ENCODE results near the gene PDK4. TPM values are rescaled to one million over a fixed set of nuclear protein-coding genes. Genes with fewer than 3 reads are reported as not detected.

Gene PDK4
- polyA plus RNA-seq, 1 donor = 13.6 TPM

DNA sequence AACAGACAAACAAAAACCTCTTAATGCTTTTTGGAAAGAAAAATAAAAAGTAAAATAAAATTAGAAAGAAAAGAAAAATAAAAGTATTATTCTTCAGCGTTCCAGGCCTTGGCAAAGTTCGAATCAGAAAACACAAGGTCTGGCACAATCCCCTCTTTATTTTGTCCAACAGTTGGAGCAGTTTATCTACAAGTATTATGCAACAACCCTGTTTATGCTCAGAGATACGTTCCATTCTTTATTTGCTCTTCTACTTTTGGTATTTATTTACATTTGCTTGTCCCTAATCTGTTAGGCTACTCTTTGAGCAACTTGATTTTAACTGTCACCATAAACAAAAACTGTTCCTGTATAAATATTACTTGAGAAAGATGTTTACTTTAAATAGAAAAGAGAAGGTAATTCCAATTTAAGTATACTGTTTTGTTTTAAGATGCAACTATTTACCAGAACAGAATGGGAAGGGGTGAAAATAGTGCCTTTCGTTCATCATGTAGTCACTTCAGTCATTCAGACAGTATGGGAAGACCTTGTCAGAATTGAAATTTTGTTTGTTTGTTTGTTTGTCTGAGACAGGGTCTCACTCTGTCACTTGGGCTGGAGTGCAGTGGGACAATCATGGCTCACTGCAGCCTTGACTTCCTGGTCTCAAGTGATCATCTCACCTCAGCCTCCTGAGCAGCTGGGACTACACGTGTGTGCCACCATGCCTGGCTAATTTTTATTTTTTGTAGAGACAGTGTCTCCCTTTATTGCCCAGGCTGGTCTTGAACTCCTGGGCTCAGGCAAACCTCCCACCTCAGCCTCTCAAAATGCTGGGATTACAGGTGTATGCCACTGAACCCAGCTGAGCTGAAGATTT is 5.7 kb downstream of the PDK4 start:
- DNase-seq = no peak
- WGBS (ENCODE audit: insufficient coverage, low lambda C conversion rate) = 51% methylated on average over 4 of the region's 5 CpGs
- no peaks in the 10 kb centered on the region for H3K9me3 ChIP-seq (ENCODE audit: control insufficient read depth, low read depth, low read length)
- H3K27me3 ChIP-seq (ENCODE audit: control insufficient read depth, insufficient read depth, low read length) = no peaks in the 10 kb centered on the region
- H3K36me3 ChIP-seq (ENCODE audit: control insufficient read depth, insufficient read depth, low read length) = peaks cover 7% of the 10 kb centered on the region
- H3K27ac ChIP-seq (ENCODE audit: low read length) = no peak overlapping the region
- no peak overlapping the region for H3K4me3 ChIP-seq (ENCODE audit: low read length)
- H3K4me1 ChIP-seq (ENCODE audit: control insufficient read depth, insufficient read depth, low read length) = no peaks in the 10 kb centered on the region

DNA sequence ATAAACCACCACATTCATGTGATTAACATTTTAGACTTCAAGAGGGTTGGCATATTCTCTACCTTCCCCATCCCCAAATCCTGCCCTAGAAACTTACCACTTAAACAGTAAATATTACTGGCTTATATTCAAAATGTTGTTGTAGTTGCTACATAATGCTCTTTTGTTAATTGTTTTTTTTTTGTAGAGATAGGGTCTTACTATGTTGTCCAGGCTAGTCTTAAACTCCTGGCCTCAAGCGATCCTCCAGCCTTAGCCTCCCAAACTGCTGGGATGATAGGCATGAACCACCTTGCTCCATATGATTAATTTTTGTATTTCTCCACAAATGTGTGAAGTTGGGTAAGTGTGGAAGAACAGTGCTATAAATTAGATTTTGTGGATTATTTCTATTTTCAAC is 6.5 kb downstream of the PDK4 start:
- Histone ChIP-seq H3K9me3 (ENCODE audit: control insufficient read depth, low read depth, low read length) (no peaks in the 10 kb centered on the region), H3K27me3 (ENCODE audit: control insufficient read depth, insufficient read depth, low read length) (no peaks in the 10 kb centered on the region), H3K4me1 (ENCODE audit: control insufficient read depth, insufficient read depth, low read length) (no peaks in the 10 kb centered on the region), H3K27ac (ENCODE audit: low read length) (no peak overlapping the region), H3K36me3 (ENCODE audit: control insufficient read depth, insufficient read depth, low read length) (peaks cover 10% of the 10 kb centered on the region), H3K4me3 (ENCODE audit: low read length) (no peak overlapping the region)
- no CpG with 5 or more reads among the region's 1 CpG for WGBS (ENCODE audit: insufficient coverage, low lambda C conversion rate)
- no peak for DNase-seq

DNA sequence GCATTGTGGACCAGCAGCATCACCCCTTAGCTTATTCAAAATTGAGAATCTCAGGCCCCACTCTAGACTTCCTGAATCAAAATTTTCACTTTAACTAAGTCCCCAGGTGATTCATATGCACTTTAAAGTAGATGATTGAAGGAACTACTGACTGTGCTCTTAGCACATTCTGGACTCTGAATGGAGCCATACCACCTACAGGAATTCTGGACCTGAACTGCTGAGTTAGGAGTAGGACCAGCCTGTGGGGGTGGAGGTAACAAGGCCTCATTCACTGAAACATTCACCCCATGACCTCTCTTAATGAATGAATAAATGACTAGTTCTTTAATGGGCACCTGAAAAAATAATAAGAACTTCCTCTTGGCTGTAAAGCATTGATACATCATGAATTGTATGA is 7.3 kb downstream of the PDK4 start:
- no peaks in the 10 kb centered on the region for H3K9me3 ChIP-seq (ENCODE audit: control insufficient read depth, low read depth, low read length)
- H3K4me1 ChIP-seq (ENCODE audit: control insufficient read depth, insufficient read depth, low read length) = no peaks in the 10 kb centered on the region
- no peak overlapping the region for H3K4me3 ChIP-seq (ENCODE audit: low read length)
- H3K36me3 ChIP-seq (ENCODE audit: control insufficient read depth, insufficient read depth, low read length) = peaks cover 10% of the 10 kb centered on the region
- DNase-seq = no peak
- H3K27me3 ChIP-seq (ENCODE audit: control insufficient read depth, insufficient read depth, low read length) = no peaks in the 10 kb centered on the region
- H3K27ac ChIP-seq (ENCODE audit: low read length) = no peak overlapping the region

DNA sequence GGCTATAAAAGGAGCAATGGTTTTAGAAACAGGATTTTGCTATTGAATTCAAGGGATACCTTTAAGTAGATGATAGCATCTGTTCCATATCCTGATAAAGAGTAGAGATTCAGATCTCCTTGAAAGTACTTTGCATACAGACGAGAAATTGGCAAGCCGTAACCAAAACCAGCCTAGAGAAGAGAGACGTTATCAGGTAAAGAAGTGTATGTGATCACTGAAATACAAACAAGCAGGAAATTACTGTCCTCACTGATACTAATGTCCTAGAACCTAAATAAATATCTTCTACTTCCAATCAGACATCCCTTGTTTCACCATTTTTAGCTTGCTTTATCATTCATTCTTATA is 9.4 kb downstream of the PDK4 start:
- no peaks in the 10 kb centered on the region for H3K9me3 ChIP-seq (ENCODE audit: control insufficient read depth, low read depth, low read length)
- no peak overlapping the region for H3K4me3 ChIP-seq (ENCODE audit: low read length)
- 100% methylated on average over 1 of the region's 3 CpGs for WGBS (ENCODE audit: insufficient coverage, low lambda C conversion rate)
- H3K36me3 ChIP-seq (ENCODE audit: control insufficient read depth, insufficient read depth, low read length) = peaks cover 10% of the 10 kb centered on the region
- no peak for DNase-seq
- no peak overlapping the region for H3K27ac ChIP-seq (ENCODE audit: low read length)
- H3K27me3 ChIP-seq (ENCODE audit: control insufficient read depth, insufficient read depth, low read length) = no peaks in the 10 kb centered on the region
- H3K4me1 ChIP-seq (ENCODE audit: control insufficient read depth, insufficient read depth, low read length) = no peaks in the 10 kb centered on the region

DNA sequence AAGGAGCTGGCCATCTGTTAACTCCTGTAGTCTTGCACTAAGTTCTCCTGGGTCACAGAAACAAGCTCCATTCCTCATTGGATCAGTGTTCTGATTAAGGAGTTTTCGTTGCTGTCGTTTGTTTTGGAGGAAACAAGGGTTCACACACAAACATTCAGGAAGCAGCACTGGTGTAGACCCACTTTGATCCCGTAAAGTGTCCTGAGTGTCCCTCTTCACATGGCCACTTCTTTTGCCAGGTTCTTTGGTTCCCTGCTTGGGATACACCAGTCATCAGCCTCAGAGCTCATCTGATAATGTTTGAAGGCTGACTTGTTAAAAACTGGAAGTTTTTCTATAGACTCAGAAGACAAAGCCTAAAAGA is 10.9 kb downstream of the PDK4 start:
- no peak for DNase-seq
- Histone ChIP-seq H3K36me3 (ENCODE audit: control insufficient read depth, insufficient read depth, low read length) (peaks cover 10% of the 10 kb centered on the region), H3K27me3 (ENCODE audit: control insufficient read depth, insufficient read depth, low read length) (no peaks in the 10 kb centered on the region), H3K9me3 (ENCODE audit: control insufficient read depth, low read depth, low read length) (no peaks in the 10 kb centered on the region), H3K4me3 (ENCODE audit: low read length) (no peak overlapping the region), H3K27ac (ENCODE audit: low read length) (no peak overlapping the region), H3K4me1 (ENCODE audit: control insufficient read depth, insufficient read depth, low read length) (no peaks in the 10 kb centered on the region)
- 80% methylated on average over 2 of the region's 3 CpGs for WGBS (ENCODE audit: insufficient coverage, low lambda C conversion rate)

DNA sequence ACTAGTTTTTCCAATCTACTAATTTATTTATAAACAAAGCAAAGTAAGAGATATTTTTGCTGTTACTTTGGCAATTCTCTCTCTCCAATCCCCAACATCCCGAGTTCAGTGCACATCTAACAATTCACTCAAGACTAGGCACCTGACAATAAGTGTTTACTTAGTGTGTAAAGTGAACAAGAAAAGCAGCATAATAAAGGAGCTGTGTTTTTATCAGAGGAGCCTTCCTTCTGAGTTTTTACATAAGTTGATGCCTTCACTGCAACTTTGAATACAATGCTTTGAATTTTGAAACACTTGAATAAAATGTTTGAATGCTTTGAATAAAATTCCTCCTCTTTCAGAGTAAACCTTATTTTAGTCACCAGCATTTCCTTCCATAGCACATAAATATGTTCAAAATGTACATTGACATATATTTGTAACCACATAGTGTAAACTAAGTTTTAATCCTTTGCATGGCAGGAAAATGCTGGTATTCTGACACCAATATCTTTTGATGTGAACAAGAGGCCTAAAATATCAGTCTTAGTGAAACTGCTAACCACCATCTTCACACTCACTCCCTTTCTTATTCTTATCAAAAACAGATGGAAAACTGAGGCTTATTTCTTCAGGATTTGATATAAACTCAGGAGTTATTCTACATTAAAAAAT is 11.4 kb downstream of the PDK4 start:
- no peak for DNase-seq
- peaks cover 10% of the 10 kb centered on the region for H3K36me3 ChIP-seq (ENCODE audit: control insufficient read depth, insufficient read depth, low read length)
- no peak overlapping the region for H3K27ac ChIP-seq (ENCODE audit: low read length)
- H3K9me3 ChIP-seq (ENCODE audit: control insufficient read depth, low read depth, low read length) = no peaks in the 10 kb centered on the region
- no peak overlapping the region for H3K4me3 ChIP-seq (ENCODE audit: low read length)
- H3K4me1 ChIP-seq (ENCODE audit: control insufficient read depth, insufficient read depth, low read length) = no peaks in the 10 kb centered on the region
- WGBS (ENCODE audit: insufficient coverage, low lambda C conversion rate) = no CpG with 5 or more reads among the region's 1 CpG
- H3K27me3 ChIP-seq (ENCODE audit: control insufficient read depth, insufficient read depth, low read length) = no peaks in the 10 kb centered on the region

DNA sequence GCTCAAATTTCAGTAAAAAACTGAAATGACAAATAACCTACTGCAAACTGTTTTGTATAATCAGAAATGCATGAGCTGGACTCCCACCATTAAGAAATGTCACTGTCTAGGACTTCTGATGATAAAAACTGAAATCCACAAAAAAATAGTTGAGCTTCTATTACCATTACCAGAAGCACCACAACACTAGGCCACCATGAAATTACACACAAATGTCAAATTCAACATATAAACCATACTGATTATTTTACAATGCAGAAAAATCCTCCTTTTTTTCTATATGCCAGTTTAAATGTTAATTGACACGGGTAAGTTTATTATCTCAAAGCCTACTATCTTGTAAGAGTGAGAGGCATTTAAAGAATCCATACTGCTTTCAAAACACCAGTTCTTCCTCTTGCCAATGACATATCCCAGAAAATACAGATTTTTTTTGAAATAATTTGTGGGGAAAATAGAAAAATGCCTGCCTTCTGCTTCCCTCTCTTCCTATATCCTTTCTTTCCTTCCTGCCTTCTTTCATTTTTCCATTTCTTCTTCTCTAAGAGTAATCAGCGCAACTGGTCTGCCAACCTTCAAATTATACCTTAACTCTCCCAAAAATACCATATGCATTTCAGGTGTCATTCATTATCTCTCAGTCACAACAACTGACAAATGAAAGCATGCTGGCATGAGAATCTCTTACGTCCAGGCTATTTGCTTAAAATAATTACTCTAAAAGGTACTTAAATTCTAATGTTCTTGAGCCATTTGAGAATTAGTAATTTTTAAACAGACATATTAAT is 12.3 kb downstream of the PDK4 start:
- Histone ChIP-seq H3K9me3 (ENCODE audit: control insufficient read depth, low read depth, low read length) (no peaks in the 10 kb centered on the region), H3K4me3 (ENCODE audit: low read length) (no peak overlapping the region), H3K27me3 (ENCODE audit: control insufficient read depth, insufficient read depth, low read length) (no peaks in the 10 kb centered on the region), H3K4me1 (ENCODE audit: control insufficient read depth, insufficient read depth, low read length) (no peaks in the 10 kb centered on the region), H3K36me3 (ENCODE audit: control insufficient read depth, insufficient read depth, low read length) (peaks cover 10% of the 10 kb centered on the region), H3K27ac (ENCODE audit: low read length) (no peak overlapping the region)
- WGBS (ENCODE audit: insufficient coverage, low lambda C conversion rate) = 53% methylated on average over 2 of the region's 3 CpGs
- DNase-seq = no peak

DNA sequence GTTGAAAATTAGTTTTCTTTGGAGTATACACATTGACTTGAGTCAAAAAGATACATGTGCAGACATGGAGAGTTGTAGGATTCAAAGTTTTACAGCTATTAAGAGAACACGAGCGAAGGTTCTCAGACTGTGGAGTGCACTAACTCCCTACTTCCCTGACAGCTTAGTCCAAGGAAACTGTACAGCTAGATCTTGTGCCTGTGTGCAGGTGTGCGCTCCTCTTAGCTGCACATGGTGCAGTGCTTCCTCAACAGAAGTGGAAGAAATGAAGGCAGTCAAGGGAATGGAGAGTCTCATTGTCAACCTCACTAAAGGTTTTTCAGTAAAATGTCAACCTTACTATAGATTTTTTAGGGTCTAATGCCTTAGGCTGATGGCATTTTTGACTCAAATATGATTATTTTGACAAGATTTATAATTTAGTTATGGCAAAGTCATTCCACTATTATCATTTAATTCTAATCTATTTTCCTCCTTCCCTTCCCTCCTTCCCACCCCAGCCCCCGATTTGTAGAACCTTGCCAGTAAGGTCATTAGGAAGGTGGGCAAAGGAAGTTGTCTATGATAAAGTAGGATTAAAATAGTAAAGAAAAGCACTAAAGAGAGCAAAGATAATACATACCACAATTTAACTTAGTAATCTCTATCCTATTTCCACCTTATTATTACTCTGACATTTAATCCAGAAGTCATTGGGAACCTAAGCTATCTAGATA is 13.6 kb downstream of the PDK4 start:
- Histone ChIP-seq H3K9me3 (ENCODE audit: control insufficient read depth, low read depth, low read length) (no peaks in the 10 kb centered on the region), H3K4me3 (ENCODE audit: low read length) (no peak overlapping the region), H3K27ac (ENCODE audit: low read length) (no peak overlapping the region), H3K4me1 (ENCODE audit: control insufficient read depth, insufficient read depth, low read length) (peaks cover 6% of the 10 kb centered on the region), H3K27me3 (ENCODE audit: control insufficient read depth, insufficient read depth, low read length) (no peaks in the 10 kb centered on the region), H3K36me3 (ENCODE audit: control insufficient read depth, insufficient read depth, low read length) (peaks cover 7% of the 10 kb centered on the region)
- DNase-seq = no peak
- WGBS (ENCODE audit: insufficient coverage, low lambda C conversion rate) = no CpG with 5 or more reads among the region's 4 CpGs

DNA sequence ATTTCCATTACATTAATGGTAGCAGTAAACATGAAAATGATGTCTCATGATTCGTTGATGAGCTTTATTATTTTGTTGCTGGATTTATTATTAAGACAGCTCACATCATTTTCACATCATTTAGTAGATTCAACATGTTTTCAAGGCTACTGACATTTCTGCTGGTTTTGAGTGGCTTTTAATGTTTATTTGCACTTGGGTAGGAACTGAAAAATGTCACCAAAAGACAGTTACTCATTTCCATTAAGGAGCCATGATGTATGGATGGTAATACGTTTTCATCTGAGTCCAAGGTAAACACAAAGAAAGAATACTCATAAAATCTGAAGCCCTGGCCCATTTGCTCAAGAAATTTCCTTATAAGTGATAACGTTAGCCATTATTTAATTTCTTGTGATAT is 14.8 kb downstream of the PDK4 start:
- H3K4me3 ChIP-seq (ENCODE audit: low read length) = no peak overlapping the region
- no peak for DNase-seq
- H3K9me3 ChIP-seq (ENCODE audit: control insufficient read depth, low read depth, low read length) = no peaks in the 10 kb centered on the region
- H3K4me1 ChIP-seq (ENCODE audit: control insufficient read depth, insufficient read depth, low read length) = peaks cover 6% of the 10 kb centered on the region
- H3K27me3 ChIP-seq (ENCODE audit: control insufficient read depth, insufficient read depth, low read length) = no peaks in the 10 kb centered on the region
- H3K27ac ChIP-seq (ENCODE audit: low read length) = no peak overlapping the region
- H3K36me3 ChIP-seq (ENCODE audit: control insufficient read depth, insufficient read depth, low read length) = peaks cover 5% of the 10 kb centered on the region
- 100% methylated on average over 1 of the region's 3 CpGs for WGBS (ENCODE audit: insufficient coverage, low lambda C conversion rate)

DNA sequence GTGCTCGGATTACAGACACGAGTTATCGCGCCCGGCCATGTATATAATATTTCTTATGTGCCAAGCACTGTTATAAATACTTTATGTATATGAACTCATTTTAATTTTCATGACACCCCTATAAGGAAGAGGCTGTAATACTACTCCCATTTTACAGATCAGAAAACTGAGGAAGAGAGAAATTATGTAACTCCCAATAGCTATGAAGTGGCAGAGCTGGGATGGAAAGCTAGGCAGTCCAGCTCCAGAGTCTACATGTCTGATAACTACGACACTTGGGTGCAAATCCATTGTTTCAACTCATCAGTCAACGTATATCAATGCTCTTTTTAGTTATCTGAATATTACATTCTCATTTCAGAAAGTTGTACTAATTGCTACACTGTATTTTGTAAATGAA is 17.0 kb downstream of the PDK4 start:
- H3K4me3 ChIP-seq (ENCODE audit: low read length) = no peak overlapping the region
- WGBS (ENCODE audit: insufficient coverage, low lambda C conversion rate) = 100% methylated on average over 1 of the region's 7 CpGs

More for the DNA sequence above, 17.0 kb downstream of the PDK4 start:
- Histone ChIP-seq H3K27ac (ENCODE audit: low read length) (no peak overlapping the region), H3K4me1 (ENCODE audit: control insufficient read depth, insufficient read depth, low read length) (peaks cover 6% of the 10 kb centered on the region), H3K9me3 (ENCODE audit: control insufficient read depth, low read depth, low read length) (no peaks in the 10 kb centered on the region), H3K27me3 (ENCODE audit: control insufficient read depth, insufficient read depth, low read length) (no peaks in the 10 kb centered on the region), H3K36me3 (ENCODE audit: control insufficient read depth, insufficient read depth, low read length) (no peaks in the 10 kb centered on the region)
- DNase-seq = no peak

Data from large intestine (tissue), 3 donors.